ENCODE measurements around the gene SLC24A3.

Gene SLC24A3

GRCh38 chr20:19423900-19424620 is 211.6 kb downstream of the SLC24A3 start:
- Histone ChIP-seq H3K18ac (ENCODE audit: low read length) (no peak overlapping the region), H3K27me3 (ENCODE audit: insufficient read depth, low read length) (no peaks in the 10 kb centered on the region), H2BK5ac (ENCODE audit: low read depth, low read length, poor library complexity) (no peak overlapping the region), H3K36me3 (ENCODE audit: control insufficient read depth in 1 of 2, insufficient read depth in 2 of 2, low read length in 2 of 2) (no peaks in the 10 kb centered on the region), H2BK12ac (ENCODE audit: low read length) (no peak overlapping the region), H3K4me2 (ENCODE audit: low read length) (no peak overlapping the region), H4K8ac (ENCODE audit: low read depth, low read length) (no peak overlapping the region), H3K79me1 (ENCODE audit: low read length) (no peaks in the 10 kb centered on the region), H3K4ac (ENCODE audit: low read depth, low read length) (no peak overlapping the region), H3K23ac (ENCODE audit: low read length) (no peak overlapping the region), H3K9me3 (ENCODE audit: insufficient read depth, low read depth, low read length) (no peaks in the 10 kb centered on the region), H3K27ac (ENCODE audit: low read depth, low read length) (no peak overlapping the region), H4K91ac (ENCODE audit: low read depth, low read length) (no peak overlapping the region), H2BK120ac (ENCODE audit: insufficient read depth, low read length, poor library complexity) (no peak overlapping the region), H3K9ac (ENCODE audit: low read length) (no peak overlapping the region), H3K4me3 (ENCODE audit: low read depth, low read length) (no peak overlapping the region), H2AFZ (ENCODE audit: insufficient read depth, low read length, poor library complexity) (no peak overlapping the region), H3K79me2 (ENCODE audit: control insufficient read depth, insufficient read depth, low read length, poor library complexity) (no peaks in the 10 kb centered on the region), H4K12ac (ENCODE audit: low read depth, low read length) (no peak overlapping the region), H2AK5ac (ENCODE audit: low read length) (no peak overlapping the region), H3K14ac (ENCODE audit: low read length) (no peak overlapping the region), H3K4me1 (ENCODE audit: control insufficient read depth in 1 of 2, insufficient read depth in 2 of 2, low read length in 2 of 2) (peaks cover 8 to 15% of the 10 kb centered on the region in 2 experiments)
- no peak for DNase-seq
- no CpG with 5 or more reads among the region's 8 CpGs for WGBS (ENCODE audit: extremely low coverage, insufficient coverage, insufficient read length)

- Histone ChIP-seq H3K9me3 (ENCODE audit: insufficient read depth, low read depth, low read length) (peaks cover 2% of the 10 kb centered on the region), H2BK12ac (ENCODE audit: low read length) (no peak overlapping the region), H3K18ac (ENCODE audit: low read length) (no peak overlapping the region), H3K4me3 (ENCODE audit: low read depth, low read length) (no peak overlapping the region), H3K23ac (ENCODE audit: low read length) (no peak overlapping the region), H2BK5ac (ENCODE audit: low read depth, low read length, poor library complexity) (no peak overlapping the region), H4K91ac (ENCODE audit: low read depth, low read length) (no peak overlapping the region), H4K12ac (ENCODE audit: low read depth, low read length) (no peak overlapping the region), H3K27me3 (ENCODE audit: insufficient read depth, low read length) (no peaks in the 10 kb centered on the region), H2BK120ac (ENCODE audit: insufficient read depth, low read length, poor library complexity) (no peak overlapping the region), H3K36me3 (ENCODE audit: control insufficient read depth in 1 of 2, insufficient read depth in 2 of 2, low read length in 2 of 2) (no peaks in the 10 kb centered on the region), H3K4me1 (ENCODE audit: control insufficient read depth in 1 of 2, insufficient read depth in 2 of 2, low read length in 2 of 2) (peaks cover 8 to 15% of the 10 kb centered on the region in 2 experiments), H3K79me2 (ENCODE audit: control insufficient read depth, insufficient read depth, low read length, poor library complexity) (no peaks in the 10 kb centered on the region), H3K27ac (ENCODE audit: low read depth, low read length) (no peak overlapping the region), H2AK5ac (ENCODE audit: low read length) (no peak overlapping the region), H3K9ac (ENCODE audit: low read length) (no peak overlapping the region), H3K4ac (ENCODE audit: low read depth, low read length) (no peak overlapping the region), H2AFZ (ENCODE audit: insufficient read depth, low read length, poor library complexity) (no peak overlapping the region), H3K14ac (ENCODE audit: low read length) (no peak overlapping the region), H3K79me1 (ENCODE audit: low read length) (no peaks in the 10 kb centered on the region), H3K4me2 (ENCODE audit: low read length) (no peak overlapping the region), H4K8ac (ENCODE audit: low read depth, low read length) (no peak overlapping the region)
- DNase-seq = no peak
- WGBS (ENCODE audit: extremely low coverage, insufficient coverage, insufficient read length) = no CpG with 5 or more reads among the region's 3 CpGs
These were observed 213.9 kb downstream of the SLC24A3 start for GRCh38 chr20:19426356-19426755.

GRCh38 chr20:19427480-19427879 is 215.0 kb downstream of the SLC24A3 start:
- Histone ChIP-seq H3K4ac (ENCODE audit: low read depth, low read length) (no peak overlapping the region), H3K14ac (ENCODE audit: low read length) (no peak overlapping the region), H2AFZ (ENCODE audit: insufficient read depth, low read length, poor library complexity) (no peak overlapping the region), H3K4me2 (ENCODE audit: low read length) (peak overlapping the region; percentile 39), H2AK5ac (ENCODE audit: low read length) (no peak overlapping the region), H3K4me1 (ENCODE audit: control insufficient read depth in 1 of 2, insufficient read depth in 2 of 2, low read length in 2 of 2) (peaks cover 8 to 15% of the 10 kb centered on the region in 2 experiments), H3K79me1 (ENCODE audit: low read length) (no peaks in the 10 kb centered on the region), H3K9ac (ENCODE audit: low read length) (no peak overlapping the region), H3K27ac (ENCODE audit: low read depth, low read length) (no peak overlapping the region), H3K23ac (ENCODE audit: low read length) (no peak overlapping the region), H3K4me3 (ENCODE audit: low read depth, low read length) (no peak overlapping the region), H3K9me3 (ENCODE audit: insufficient read depth, low read depth, low read length) (peaks cover 2% of the 10 kb centered on the region), H4K8ac (ENCODE audit: low read depth, low read length) (no peak overlapping the region), H2BK120ac (ENCODE audit: insufficient read depth, low read length, poor library complexity) (no peak overlapping the region), H4K12ac (ENCODE audit: low read depth, low read length) (no peak overlapping the region), H4K91ac (ENCODE audit: low read depth, low read length) (no peak overlapping the region), H3K36me3 (ENCODE audit: control insufficient read depth in 1 of 2, insufficient read depth in 2 of 2, low read length in 2 of 2) (no peaks in the 10 kb centered on the region), H3K79me2 (ENCODE audit: control insufficient read depth, insufficient read depth, low read length, poor library complexity) (no peaks in the 10 kb centered on the region), H2BK12ac (ENCODE audit: low read length) (no peak overlapping the region), H2BK5ac (ENCODE audit: low read depth, low read length, poor library complexity) (no peak overlapping the region), H3K18ac (ENCODE audit: low read length) (no peak overlapping the region), H3K27me3 (ENCODE audit: insufficient read depth, low read length) (no peaks in the 10 kb centered on the region)
- DNase-seq = peak; percentile 93 to 96
- no CpG with 5 or more reads among the region's 9 CpGs for WGBS (ENCODE audit: extremely low coverage, insufficient coverage, insufficient read length)

- DNase-seq = peak; percentile 41 to 70
- H2BK12ac ChIP-seq (ENCODE audit: low read length) = no peak overlapping the region
- H3K4me2 ChIP-seq (ENCODE audit: low read length) = peak overlapping the region; percentile 39
- no peak overlapping the region for H3K14ac ChIP-seq (ENCODE audit: low read length)
- H3K4me1 ChIP-seq (ENCODE audit: control insufficient read depth in 1 of 2, insufficient read depth in 2 of 2, low read length in 2 of 2) = peaks cover 8 to 15% of the 10 kb centered on the region in 2 experiments
- H3K79me1 ChIP-seq (ENCODE audit: low read length) = no peaks in the 10 kb centered on the region
- H3K36me3 ChIP-seq (ENCODE audit: control insufficient read depth in 1 of 2, insufficient read depth in 2 of 2, low read length in 2 of 2) = no peaks in the 10 kb centered on the region
- peaks cover 2% of the 10 kb centered on the region for H3K9me3 ChIP-seq (ENCODE audit: insufficient read depth, low read depth, low read length)
- no CpG with 5 or more reads among the region's 7 CpGs for WGBS (ENCODE audit: extremely low coverage, insufficient coverage, insufficient read length)
- H3K9ac ChIP-seq (ENCODE audit: low read length) = no peak overlapping the region
- no peak overlapping the region for H2BK5ac ChIP-seq (ENCODE audit: low read depth, low read length, poor library complexity)
- H3K4me3 ChIP-seq (ENCODE audit: low read depth, low read length) = no peak overlapping the region
- H4K12ac ChIP-seq (ENCODE audit: low read depth, low read length) = no peak overlapping the region
- no peak overlapping the region for H3K4ac ChIP-seq (ENCODE audit: low read depth, low read length)
- no peak overlapping the region for H3K23ac ChIP-seq (ENCODE audit: low read length)
- H2AK5ac ChIP-seq (ENCODE audit: low read length) = no peak overlapping the region
- H2AFZ ChIP-seq (ENCODE audit: insufficient read depth, low read length, poor library complexity) = no peak overlapping the region
- H4K91ac ChIP-seq (ENCODE audit: low read depth, low read length) = no peak overlapping the region
- H3K27me3 ChIP-seq (ENCODE audit: insufficient read depth, low read length) = no peaks in the 10 kb centered on the region
- no peaks in the 10 kb centered on the region for H3K79me2 ChIP-seq (ENCODE audit: control insufficient read depth, insufficient read depth, low read length, poor library complexity)
- H2BK120ac ChIP-seq (ENCODE audit: insufficient read depth, low read length, poor library complexity) = no peak overlapping the region
- H3K18ac ChIP-seq (ENCODE audit: low read length) = no peak overlapping the region
- no peak overlapping the region for H3K27ac ChIP-seq (ENCODE audit: low read depth, low read length)
- H4K8ac ChIP-seq (ENCODE audit: low read depth, low read length) = no peak overlapping the region
These were observed 215.5 kb downstream of the SLC24A3 start for GRCh38 chr20:19427913-19428312.
